GM13976 (cell line): Measurements from ENCODE around the gene ARL6IP1.
A peak's percentile ranks its signal among the peaks of the same experiment; 100 is the strongest.
"Not testable (repeated sequence)": the region's sequence is repeated elsewhere in the genome, so short reads cannot be mapped to it uniquely, and the experiment has no call there.

Source experiments
- DNase-seq: peaks from one replicate; pipeline ENCODE4 v3.0.0; 2012; ENCODE audit warnings: low spot score
- CTCF ChIP-seq: IDR thresholded peaks from 2 replicates; pipeline ENCODE4 v1.5.1; 2012; ENCODE audit warnings: borderline replicate concordance, mild to moderate bottlenecking; ENCODE audit not compliant: insufficient read depth; ENCODE audit errors: extremely low read depth, missing control alignments, control extremely low read depth
- in situ Hi-C: fragments of 300-500 bp; cut with MboI; formaldehyde crosslinking; loops from one replicate; pipeline ENCODE4 v1.12.0; 2022; ENCODE audit warnings: low sequenced_read_pairs, mixed read lengths, inconsistent platforms; ENCODE audit not compliant: unreplicated experiment

Gene ARL6IP1

GRCh38 chr16:18759598-18760520 is 41.5 kb downstream of the ARL6IP1 start:
- TF ChIP-seq CTCF: peak; percentile 27
- in situ Hi-C loops, DNase-seq: not testable (repeated sequence)

- in situ Hi-C loops, DNase-seq: not testable (repeated sequence)
These were observed 43.2 kb downstream of the ARL6IP1 start for GRCh38 chr16:18757960-18758660.

- in situ Hi-C loops, DNase-seq: not testable (repeated sequence)
These were observed 44.7 kb downstream of the ARL6IP1 start for GRCh38 chr16:18756639-18757038.

GRCh38 chr16:18742870-18743269 is 58.5 kb downstream of the ARL6IP1 start:
- in situ Hi-C loops, DNase-seq: not testable (repeated sequence)
